Measurements from ENCODE around the gene NALCN. TPM values are rescaled to one million over a fixed set of nuclear protein-coding genes. Genes with fewer than 3 reads are reported as not detected.

The NALCN gene
- total and polyA plus RNA-seq, 2 experiments from 2014 or later, result 0.33 to 0.57 TPM

GRCh38 chr13:101408154-101408553 is 8.2 kb downstream of the NALCN start:
- Histone ChIP-seq H2AFZ (no peak overlapping the region), H3K4me3 (no peak overlapping the region), H4K20me1 (ENCODE audit: insufficient read depth, poor library complexity, severe bottlenecking) (no peaks in the 10 kb centered on the region), H3K4me2 (no peak overlapping the region), H3K79me2 (no peaks in the 10 kb centered on the region), H3K27me3 (peaks cover 10% of the 10 kb centered on the region), H3K4me1 (ENCODE audit: insufficient read depth) (no peaks in the 10 kb centered on the region), H3K9me2 (replicated peaks; ENCODE audit: insufficient read depth) (no peaks in the 10 kb centered on the region), H3K27ac (no peak overlapping the region), H3K9me3 (ENCODE audit: low read depth) (no peaks in the 10 kb centered on the region), H3K36me3 (replicated peaks; ENCODE audit: insufficient read depth, low read depth) (no peaks in the 10 kb centered on the region)
- WGBS (ENCODE audit: low lambda C conversion rate, missing lambda C conversion rate), result 83% methylated on average over 9 of the region's 9 CpGs
- no peak for DNase-seq (ENCODE audit: low spot score)
- TF ChIP-seq EZH2phosphoT487 (IDR thresholded peaks at IDR 0.05; ENCODE audit: low read depth, severe bottlenecking, unreplicated experiment), result no peak
- TF ChIP-seq CTCF (IDR thresholded peaks at IDR 0.05; ENCODE audit: poor library complexity), result no peak
- TF ChIP-seq EZH2 (IDR thresholded peaks at IDR 0.05; ENCODE audit: borderline replicate concordance), result no peak

- no peak for DNase-seq (ENCODE audit: low spot score)
- no peak for TF ChIP-seq EZH2phosphoT487 (IDR thresholded peaks at IDR 0.05; ENCODE audit: low read depth, severe bottlenecking, unreplicated experiment)
- Histone ChIP-seq H4K20me1 (ENCODE audit: insufficient read depth, poor library complexity, severe bottlenecking) (no peaks in the 10 kb centered on the region), H3K27ac (no peak overlapping the region), H3K9me2 (replicated peaks; ENCODE audit: insufficient read depth) (no peaks in the 10 kb centered on the region), H3K9me3 (ENCODE audit: low read depth) (no peaks in the 10 kb centered on the region), H3K79me2 (no peaks in the 10 kb centered on the region), H2AFZ (no peak overlapping the region), H3K27me3 (no peaks in the 10 kb centered on the region), H3K4me3 (no peak overlapping the region), H3K4me1 (ENCODE audit: insufficient read depth) (no peaks in the 10 kb centered on the region), H3K36me3 (replicated peaks; ENCODE audit: insufficient read depth, low read depth) (no peaks in the 10 kb centered on the region), H3K4me2 (no peak overlapping the region)
- WGBS (ENCODE audit: low lambda C conversion rate, missing lambda C conversion rate), result 69% methylated on average over 1 of the region's 1 CpG
Observed at GRCh38 chr13:101406791-101407190, 9.5 kb downstream of the NALCN start.

GRCh38 chr13:101401196-101401595 is 15.1 kb downstream of the NALCN start:
- no peaks in the 10 kb centered on the region for H3K9me2 ChIP-seq (replicated peaks; ENCODE audit: insufficient read depth)
- H3K4me1 ChIP-seq (ENCODE audit: insufficient read depth), result no peaks in the 10 kb centered on the region
- H3K36me3 ChIP-seq (replicated peaks; ENCODE audit: insufficient read depth, low read depth), result no peaks in the 10 kb centered on the region
- DNase-seq (ENCODE audit: low spot score), result no peak
- H3K79me2 ChIP-seq, result no peaks in the 10 kb centered on the region
- H3K27me3 ChIP-seq, result no peaks in the 10 kb centered on the region
- no peak overlapping the region for H2AFZ ChIP-seq
- no peak overlapping the region for H3K4me2 ChIP-seq
- 100% methylated on average over 1 of the region's 1 CpG for WGBS (ENCODE audit: low lambda C conversion rate, missing lambda C conversion rate)
- H4K20me1 ChIP-seq (ENCODE audit: insufficient read depth, poor library complexity, severe bottlenecking), result no peaks in the 10 kb centered on the region
- H3K4me3 ChIP-seq, result no peak overlapping the region
- TF ChIP-seq EZH2phosphoT487 (IDR thresholded peaks at IDR 0.05; ENCODE audit: low read depth, severe bottlenecking, unreplicated experiment) (no peak), CTCF (IDR thresholded peaks at IDR 0.05; ENCODE audit: poor library complexity) (no peak), EZH2 (IDR thresholded peaks at IDR 0.05; ENCODE audit: borderline replicate concordance) (no peak)
- H3K9me3 ChIP-seq (ENCODE audit: low read depth), result no peaks in the 10 kb centered on the region
- H3K27ac ChIP-seq, result no peak overlapping the region

- Histone ChIP-seq H3K9me2 (replicated peaks; ENCODE audit: insufficient read depth) (no peaks in the 10 kb centered on the region), H3K36me3 (replicated peaks; ENCODE audit: insufficient read depth, low read depth) (no peaks in the 10 kb centered on the region), H4K20me1 (ENCODE audit: insufficient read depth, poor library complexity, severe bottlenecking) (no peaks in the 10 kb centered on the region), H2AFZ (no peak overlapping the region), H3K79me2 (no peaks in the 10 kb centered on the region), H3K4me2 (no peak overlapping the region), H3K27me3 (no peaks in the 10 kb centered on the region), H3K27ac (no peak overlapping the region), H3K9me3 (ENCODE audit: low read depth) (no peaks in the 10 kb centered on the region), H3K4me3 (no peak overlapping the region), H3K4me1 (ENCODE audit: insufficient read depth) (no peaks in the 10 kb centered on the region)
- DNase-seq (ENCODE audit: low spot score), result no peak
- TF ChIP-seq CTCF (IDR thresholded peaks at IDR 0.05; ENCODE audit: poor library complexity) (no peak), EZH2phosphoT487 (IDR thresholded peaks at IDR 0.05; ENCODE audit: low read depth, severe bottlenecking, unreplicated experiment) (no peak), EZH2 (IDR thresholded peaks at IDR 0.05; ENCODE audit: borderline replicate concordance) (no peak)
- WGBS (ENCODE audit: low lambda C conversion rate, missing lambda C conversion rate), result 62% methylated on average over 2 of the region's 2 CpGs
Observed at GRCh38 chr13:101399365-101399764, 16.9 kb downstream of the NALCN start.

All from hepatocyte (in vitro differentiated cells).